Hematopoietic multipotent progenitor cell treated with erythropoietin and hydrocortisone succinate and interleukin-3 and kit ligand, for 8 days (in vitro differentiated cells): ENCODE results near the gene RPS6KB2.

Experiments used
- DNase-seq: peaks from one replicate; pipeline ENCODE4 v3.0.0-alpha.2; 2015

RPS6KB2 gene

DNA sequence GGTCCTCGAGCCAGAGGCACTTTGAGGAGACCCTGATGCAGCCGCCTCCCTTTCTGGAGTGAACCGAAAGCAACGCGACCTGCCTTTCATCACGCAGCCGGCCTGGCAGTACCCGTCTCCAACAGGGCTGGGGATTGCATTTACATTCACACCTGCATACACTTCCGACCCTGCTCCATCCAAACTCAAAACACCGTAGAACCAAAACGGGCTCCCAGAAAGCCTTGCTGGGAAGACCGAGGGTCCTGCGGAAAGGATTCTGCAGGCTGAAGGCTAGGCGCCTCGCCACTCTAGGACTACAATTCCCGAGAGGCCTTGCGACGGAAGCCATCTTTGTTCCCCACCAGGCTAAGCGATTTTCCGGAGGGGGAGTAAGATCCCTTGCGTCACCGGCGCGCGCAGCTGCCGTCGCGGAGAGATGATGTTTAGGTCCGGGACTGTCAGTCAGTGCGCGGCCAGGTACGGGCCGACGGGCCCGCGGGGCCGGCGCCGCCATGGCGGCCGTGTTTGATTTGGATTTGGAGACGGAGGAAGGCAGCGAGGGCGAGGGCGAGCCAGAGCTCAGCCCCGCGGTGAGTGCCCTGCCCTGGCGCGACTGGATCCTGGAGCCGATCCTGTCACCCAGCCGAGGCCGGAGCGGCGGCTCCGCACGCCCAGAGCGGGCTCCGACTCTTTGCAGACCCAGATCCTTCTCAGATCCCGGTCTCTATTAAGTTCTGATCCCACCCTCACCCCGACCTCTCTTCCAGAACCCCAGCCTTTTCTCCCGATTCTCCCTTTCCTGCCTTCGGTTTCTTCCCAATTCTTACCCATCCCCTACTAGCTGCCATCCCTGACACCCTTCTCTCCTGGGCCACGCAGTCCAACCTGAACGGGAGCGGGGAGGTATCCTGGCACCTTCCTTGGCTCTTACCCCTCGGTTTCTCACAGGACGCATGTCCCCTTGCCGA lies at the start of gene RPS6KB2:
Gene RPS6KB2, plus strand, starts transcription at position 443 of the 950 bp plus-strand sequence. Its CDS starts 52 bp downstream, at position 495.
- peak; percentile 97 for DNase-seq

DNA sequence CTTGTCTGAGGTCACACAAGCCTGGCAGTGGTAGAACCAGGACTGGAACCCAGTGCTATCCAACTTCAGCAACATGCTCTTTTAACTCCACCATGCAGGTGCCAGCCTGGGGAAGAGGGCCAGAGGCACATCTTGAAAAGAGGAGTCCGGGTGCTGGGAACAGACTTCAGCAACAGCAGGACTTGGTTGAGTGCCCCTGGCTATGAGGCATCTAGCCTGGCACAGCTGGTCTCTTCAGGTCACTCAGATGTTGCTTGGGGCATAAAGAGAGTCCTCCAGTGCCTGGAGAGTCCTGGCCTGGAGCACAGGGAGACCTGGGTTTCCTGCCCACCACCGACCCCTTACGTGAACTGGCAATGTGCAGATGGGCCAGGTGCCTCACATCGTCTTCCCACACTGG lies 49.8 kb upstream of the RPS6KB2 start:
- DNase-seq: no peak

DNA sequence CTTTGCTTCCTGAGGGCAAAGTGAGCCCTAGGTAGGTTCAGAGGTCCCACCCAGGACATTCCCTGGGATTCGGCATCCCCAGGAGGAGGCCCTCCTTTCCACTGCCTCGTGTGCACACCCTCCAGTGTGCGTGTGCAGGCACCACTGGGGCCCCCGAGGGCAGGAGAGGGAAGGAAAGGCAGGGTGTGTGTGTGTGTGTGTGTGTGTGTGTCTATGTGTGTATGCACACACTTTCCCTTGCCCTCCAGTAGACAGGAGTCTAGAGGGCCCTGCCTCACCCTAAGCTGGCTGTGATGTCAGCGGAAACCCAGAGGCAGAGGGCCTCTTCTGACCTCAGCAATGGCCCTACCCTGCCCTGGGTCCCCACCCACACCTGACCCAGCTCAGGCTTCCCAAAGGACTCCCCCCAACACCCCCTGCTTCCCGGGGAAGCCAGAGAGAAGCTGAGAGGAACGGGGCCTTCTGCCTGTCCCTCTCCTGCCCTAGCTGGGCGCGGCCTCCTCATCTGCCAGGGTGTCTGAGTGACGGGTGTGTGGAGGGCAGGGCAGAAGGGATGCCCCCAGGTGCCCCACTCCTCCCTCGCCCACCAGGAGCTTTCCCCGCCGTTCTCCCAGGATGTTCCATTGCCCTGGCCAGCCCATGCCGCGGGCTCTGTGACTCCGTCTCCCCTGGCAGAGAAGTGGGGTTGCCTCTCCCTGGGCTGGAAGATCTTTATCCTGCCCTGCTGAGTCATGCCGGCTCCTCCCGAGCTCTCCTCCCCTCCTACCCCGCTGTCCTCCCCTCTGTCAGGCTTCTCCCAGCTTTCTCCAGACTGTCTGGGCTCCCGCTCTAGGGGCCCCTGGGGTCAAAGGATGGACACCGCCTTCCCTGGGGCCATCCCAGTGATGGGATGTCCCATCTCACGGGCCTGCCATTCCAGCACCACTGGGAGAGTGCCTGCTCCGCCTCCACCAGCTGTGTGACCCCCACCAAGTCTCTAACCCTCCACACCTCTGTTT lies 48.9 kb upstream of the RPS6KB2 start:
- DNase-seq: peak; percentile 45

DNA sequence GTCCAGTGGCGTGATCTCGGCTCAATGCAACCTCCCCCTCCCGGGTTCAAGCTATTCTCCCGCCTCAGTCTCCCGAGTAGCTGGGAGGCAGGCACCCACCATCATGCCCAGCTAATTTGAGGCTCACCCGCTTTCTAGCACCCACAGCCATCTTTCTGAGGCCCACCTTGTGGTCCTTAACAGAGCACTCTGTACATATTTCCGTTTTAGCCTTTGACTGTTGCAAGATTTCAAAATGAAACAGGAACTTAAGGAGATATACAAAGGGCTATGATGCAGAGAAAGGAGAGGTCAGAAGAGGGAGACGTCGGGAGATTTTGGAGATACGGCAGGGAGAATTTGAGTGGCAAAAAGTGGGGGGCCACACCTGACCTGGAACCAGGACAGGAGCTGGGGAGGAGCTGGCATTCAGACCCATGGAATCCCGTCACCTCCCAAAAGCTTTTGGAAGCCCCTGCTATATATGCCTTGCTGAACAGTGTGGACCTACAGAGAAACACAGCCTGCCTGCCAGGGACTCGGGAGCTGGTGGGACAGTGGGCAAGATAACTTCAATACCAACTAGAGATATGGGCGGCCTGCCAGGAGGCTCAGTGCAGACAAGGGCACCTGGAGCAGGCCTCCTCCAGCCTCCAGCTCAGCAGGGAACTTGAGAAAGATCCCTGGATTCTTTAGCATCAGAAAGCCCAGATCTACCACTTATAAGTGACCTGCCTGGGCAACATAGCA lies 46.9 kb upstream of the RPS6KB2 start:
- DNase-seq: peak; percentile 47

DNA sequence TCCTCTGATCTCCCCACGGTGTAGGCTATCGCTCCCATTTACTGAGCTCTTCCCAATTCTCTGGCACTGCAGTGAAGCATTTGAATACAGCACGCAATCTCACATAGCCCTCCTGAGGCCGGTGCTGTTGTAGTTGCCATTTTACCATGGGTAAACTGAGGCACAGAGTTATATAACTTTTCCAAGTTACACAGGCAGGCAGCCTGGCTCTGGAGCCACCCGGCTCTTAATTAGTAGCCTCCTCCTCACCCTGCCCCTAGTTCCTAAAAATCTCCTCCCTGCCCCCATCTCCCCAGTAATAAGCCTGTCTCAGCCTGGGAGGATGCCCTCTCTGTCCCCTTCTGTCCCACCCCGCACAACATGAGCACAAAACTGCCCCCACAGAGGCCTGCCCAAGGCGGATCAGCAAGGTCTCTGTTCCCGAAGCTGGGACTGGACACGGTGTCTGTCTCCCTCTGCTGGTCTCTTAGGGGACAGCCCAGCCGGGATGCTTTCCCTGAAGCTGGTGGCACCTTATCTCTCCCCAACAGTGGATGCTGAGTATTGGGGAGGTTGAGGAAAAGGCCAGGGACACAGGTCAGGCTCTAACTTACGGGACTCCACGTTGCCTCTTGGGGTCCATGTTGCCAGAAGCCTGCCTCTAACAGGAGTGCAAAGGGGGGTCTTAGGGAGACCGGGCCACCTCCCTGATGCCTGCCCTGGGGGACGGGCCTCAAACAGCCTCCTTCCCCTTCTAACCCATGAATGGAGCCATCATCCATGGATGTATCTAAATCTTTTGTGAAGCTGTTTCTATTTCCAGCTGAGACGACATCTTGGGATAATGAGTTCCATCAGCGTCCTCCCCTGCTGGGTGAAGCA lies 45.8 kb upstream of the RPS6KB2 start:
- DNase-seq: peak; percentile 89

DNA sequence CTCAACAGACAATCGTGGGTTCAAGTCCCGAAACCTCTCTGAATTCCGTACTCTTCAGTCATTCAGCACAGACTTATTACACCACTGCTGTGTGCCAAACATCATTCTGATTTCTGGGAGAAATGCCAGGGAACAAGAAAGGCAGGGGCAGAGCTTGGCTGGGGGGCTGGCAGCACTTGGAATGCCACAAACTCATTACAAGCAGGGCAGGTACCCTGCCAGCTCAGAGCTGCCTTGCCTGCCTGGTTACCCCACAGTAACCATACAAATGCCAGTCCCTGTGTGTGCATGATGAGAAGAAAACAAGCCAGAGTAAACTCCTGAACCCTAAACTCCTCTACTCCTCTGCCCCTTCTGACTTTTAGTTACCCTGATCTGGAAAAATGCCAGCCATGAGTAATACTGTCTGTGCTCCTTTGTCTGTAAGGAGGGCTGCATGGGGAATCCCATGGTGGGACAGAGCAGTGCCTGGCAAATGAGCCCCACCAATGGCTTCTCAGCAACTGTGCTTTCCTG lies 43.4 kb upstream of the RPS6KB2 start:
- DNase-seq: peak; percentile 41

DNA sequence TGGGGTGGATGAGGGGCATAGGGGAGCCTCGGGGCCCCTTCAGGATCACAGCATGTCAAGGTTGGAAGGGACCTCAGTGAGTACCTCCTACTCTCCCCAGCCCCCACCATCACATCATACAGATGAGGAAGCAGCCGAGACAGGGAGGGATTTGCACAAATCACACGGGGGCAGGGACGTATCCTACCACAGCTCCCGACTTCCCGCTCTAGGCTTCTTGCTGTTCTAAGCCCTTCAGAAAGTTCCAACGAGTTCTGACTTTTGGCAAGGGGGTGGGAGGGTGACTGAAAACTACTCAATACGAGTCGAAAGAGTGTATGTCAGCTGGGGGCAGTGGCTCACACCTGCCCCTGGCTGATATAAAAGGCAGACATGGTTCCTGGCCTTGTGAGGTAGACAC lies 41.2 kb upstream of the RPS6KB2 start:
- no peak for DNase-seq

DNA sequence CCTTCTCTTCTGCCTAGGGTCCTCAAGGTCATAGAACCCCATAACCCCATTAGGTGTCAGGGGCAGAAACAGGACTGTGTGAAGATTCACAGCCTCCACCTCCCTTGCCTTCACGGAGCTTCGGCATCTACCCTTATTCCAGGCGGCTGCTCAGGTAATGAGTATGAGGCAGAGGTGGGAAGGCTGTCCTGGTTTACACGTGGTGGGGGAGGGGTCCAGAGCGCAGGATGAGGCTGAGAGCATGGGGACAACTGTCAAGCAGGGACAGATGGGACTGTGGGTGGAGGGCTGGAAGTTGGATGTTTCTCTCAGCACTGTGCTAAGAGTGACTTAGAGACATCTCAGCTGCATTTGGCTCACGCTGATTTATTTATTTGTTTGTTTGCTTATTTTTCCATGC lies 40.8 kb upstream of the RPS6KB2 start:
- no peak for DNase-seq

DNA sequence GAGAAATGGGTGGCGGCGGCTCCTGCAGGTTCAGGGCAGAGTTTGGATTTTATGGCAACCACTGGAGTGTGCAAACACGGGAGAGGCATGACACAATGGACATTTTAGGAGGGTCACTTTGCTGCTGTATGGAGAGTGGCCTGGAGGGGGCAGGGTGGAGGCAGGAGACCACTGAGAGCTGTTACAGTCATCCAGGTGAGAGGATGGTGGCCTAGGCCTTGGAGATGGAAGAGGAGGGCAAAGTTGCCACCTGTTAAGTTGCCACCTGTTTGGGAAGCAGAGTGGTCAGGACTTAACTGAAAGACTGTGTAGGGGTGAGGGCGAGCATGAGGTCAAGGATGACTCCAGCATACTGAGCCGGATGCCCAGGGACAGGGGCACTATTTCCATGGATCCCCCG lies 38.8 kb upstream of the RPS6KB2 start:
- DNase-seq: peak; percentile 57

DNA sequence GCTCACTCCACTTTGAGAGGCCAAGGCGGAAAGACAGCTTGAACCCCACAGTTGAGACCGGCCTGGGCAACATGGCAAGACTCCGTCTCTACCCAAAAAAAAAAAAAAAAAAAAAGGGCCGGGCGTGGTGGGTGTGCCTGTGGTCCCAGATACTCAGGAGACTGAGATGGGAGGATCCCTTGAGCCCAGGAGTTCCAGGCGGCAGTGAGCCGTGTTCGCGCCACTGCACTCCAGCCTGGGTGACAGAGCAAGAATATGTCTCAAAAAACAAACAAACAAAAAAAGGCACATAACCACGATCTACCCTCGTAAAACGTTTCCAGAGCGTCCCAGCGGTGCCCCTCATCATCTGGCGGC lies 37.4 kb upstream of the RPS6KB2 start:
- no peak for DNase-seq

DNA sequence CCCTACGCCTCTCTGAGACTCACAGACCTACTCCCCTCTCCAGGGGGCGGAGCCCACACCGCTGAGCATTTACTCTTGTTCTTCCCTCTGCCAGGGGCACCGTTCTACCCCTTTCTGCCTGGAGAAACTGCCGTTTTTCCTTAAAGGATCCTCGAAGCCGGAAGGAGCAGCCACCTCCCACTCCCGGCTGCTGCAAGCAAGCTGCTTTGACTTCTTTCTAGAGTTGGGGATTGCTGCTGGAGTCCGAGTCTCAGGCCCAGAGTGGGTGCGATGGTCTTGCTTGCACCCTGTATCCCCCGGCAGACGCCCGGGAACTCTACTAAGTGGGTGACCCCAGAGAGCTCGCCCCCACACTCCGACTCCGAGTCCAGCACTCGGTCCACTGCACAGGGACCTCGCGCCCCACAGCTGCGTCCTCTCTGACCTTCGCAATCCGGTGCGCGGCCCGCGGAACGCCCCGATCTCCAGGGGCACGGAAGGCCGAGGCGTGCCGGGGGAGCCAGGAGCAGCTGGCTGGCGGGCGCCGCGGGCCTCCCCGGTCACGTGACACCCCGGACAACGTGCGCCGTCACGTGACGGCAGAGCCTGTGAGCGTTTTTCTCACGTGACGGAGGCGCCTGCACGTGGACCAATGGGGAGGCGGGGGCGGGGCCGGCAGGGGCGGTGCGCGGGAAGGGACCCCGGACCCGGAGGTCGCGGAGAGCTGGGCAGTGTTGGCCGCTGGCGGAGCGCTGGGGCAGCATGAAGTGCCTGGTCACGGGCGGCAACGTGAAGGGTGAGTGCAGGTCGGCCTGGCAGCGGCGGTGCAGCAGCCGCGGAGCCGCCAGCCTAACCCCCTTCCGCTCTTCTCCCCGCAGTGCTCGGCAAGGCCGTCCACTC lies 36.8 kb upstream of the RPS6KB2 start, which contains the start of gene RAD9A:
Gene RAD9A, plus strand, starts transcription at position 683 of the 879 bp plus-strand sequence. Its CDS starts 59 bp downstream, at position 742.
- DNase-seq: peak; percentile 95

DNA sequence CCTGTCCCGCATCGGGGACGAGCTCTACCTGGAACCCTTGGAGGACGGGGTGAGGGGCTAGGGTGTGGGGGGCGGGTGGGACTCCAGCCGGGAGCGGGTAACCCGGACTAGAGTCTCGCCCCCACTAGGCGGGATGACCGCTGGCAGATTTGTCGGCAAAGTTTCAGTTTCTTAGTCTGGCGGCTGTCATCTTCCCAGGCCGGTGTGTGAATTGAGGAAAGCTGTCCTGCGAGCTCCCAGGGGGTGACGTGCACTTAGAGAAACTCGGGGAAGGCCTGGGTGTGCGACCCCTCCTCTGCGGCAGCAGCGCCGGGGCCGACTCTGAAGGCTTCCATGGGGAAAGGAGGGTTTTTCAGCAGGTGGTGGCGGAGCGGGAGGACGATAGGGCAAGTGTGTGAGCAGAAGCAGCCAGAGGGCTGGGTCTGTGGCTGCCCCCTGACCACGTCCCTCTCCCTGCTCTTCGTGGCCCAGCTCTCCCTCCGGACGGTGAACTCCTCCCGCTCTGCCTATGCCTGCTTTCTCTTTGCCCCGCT lies 36.0 kb upstream of the RPS6KB2 start:
- no peak for DNase-seq

DNA sequence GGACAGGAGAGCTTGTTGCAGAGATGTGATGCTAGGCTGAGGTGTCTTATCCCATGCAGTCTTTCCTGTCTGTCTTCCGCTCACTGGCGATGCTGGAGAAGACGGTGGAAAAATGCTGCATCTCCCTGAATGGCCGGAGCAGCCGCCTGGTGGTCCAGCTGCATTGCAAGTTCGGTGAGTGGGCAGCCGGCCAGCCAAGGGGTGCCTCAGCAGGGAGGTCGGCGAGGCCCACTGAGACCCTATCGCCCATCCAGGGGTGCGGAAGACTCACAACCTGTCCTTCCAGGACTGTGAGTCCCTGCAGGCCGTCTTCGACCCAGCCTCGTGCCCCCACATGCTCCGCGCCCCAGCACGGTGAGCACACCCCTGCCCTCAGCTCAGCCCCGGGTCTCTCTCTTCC lies 34.9 kb upstream of the RPS6KB2 start:
- no peak for DNase-seq

DNA sequence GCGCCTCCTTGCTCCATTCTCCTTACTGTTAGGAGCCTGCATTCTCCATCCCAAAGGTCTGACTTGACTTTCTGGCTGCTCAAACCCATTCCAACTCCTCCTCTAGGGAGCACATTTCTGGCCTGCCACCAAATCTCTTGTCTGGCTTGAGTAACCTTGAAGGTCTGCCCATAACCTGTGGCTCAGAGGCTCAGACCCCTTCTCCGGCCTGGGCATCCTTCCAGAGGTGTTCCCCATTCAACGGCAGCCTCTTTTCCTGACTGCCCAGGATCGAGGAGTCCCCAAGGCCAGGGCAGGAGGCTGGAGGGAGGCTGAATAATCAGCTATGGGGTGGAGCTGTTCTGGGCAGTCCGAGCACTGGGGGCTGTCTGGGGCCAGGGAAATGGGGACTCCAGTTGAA lies 34.3 kb upstream of the RPS6KB2 start:
- no peak for DNase-seq

DNA sequence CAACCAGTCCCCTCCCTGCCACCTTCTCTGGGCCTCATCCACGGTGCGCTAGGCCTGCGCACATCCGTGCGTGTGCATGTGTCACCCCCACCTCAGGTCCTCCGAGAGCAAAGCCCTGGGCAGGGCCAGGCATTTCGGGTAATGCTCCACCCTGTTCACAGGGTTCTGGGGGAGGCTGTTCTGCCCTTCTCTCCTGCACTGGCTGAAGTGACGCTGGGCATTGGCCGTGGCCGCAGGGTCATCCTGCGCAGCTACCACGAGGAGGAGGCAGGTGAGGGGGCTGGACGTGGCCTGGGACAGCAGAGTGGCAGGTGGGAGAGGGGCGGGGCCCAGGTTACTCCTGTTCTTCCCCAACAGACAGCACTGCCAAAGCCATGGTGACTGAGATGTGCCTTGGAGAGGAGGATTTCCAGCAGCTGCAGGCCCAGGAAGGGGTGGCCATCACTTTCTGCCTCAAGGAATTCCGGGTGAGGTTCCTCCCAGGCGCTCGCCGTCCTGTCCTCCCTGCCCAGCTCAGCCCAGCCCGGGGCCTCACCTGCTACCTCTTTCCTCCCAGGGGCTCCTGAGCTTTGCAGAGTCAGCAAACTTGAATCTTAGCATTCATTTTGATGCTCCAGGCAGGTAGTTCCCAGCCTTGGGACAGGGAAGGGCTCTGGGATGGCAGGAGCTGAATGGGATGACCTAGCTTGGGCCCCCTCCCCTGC lies 32.6 kb upstream of the RPS6KB2 start:
- no peak for DNase-seq

DNA sequence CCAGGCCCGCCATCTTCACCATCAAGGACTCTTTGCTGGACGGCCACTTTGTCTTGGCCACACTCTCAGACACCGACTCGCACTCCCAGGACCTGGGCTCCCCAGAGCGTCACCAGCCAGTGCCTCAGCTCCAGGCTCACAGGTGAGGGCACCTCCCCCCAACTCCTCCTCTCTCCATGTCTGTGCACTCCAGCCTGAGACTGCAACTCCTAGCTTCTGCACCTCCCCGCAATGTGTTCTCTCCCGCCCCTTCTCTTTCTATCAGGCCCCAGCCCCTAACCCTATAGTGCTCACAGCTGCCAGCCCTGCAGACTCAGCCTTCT lies 32.1 kb upstream of the RPS6KB2 start:
- DNase-seq: no peak

DNA sequence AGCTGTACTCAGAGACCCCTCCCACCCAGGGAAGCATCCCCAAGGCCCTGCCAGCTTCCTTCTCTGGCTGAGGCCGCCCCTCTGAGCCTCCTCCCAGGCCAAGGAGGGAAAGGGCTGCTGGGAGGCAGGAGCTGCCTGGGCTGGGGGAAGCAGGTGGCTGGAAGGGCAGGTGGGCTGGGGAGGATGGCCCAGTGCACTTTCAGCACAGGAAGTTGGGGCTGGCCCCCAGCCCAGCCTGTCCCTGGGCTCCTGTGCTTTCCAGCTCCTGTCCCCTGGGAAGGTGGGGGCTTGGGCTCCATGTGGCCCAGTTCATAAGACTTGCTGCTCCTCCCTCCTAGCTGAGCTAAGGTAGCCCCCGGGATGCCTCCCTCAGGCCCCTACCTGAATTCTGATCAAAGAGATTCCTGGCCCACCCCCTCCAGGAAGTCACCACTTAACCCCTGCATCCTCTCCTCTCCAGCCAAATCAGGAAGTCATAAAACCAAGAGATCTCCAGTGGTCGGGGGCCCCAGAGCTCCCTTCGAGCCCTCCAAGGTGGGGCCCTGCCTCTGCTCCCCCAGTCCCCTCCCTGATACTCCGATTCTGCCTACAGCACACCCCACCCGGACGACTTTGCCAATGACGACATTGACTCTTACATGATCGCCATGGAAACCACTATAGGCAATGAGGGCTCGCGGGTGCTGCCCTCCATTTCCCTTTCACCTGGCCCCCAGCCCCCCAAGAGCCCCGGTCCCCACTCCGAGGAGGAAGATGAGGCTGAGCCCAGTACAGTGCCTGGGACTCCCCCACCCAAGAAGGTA lies 31.5 kb upstream of the RPS6KB2 start:
- DNase-seq: no peak

DNA sequence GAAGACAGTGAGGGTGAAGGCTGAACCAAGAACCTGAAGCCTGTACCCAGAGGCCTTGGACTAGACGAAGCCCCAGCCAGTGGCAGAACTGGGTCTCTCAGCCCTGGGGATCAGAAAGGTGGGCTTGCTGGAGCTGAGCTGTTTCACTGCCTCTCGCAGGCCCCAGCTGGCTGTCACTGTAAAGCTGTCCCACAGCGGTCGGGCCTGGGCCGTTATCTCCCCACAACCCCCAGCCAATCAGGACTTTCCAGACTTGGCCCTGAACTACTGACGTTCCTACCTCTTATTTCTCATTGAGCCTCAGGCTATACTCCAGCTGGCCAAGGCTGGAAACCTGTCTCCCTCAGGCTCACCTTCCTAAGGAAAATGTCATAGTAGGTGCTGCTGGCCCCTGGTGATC lies 30.8 kb upstream of the RPS6KB2 start:
- DNase-seq: peak; percentile 73
